GM23248 (cell line): ENCODE data around the gene MYORG.

ENCODE experiments used
- EZH2 ChIP-seq: fragments of 200-600 bp; sonication (generic); IDR thresholded peaks from 2 replicates; pipeline ENCODE4 v1.6.1; 2018; ENCODE audit warnings: antibody characterized with exemption, mild to moderate bottlenecking; ENCODE audit not compliant: insufficient read depth, poor library complexity, severe bottlenecking
- EZH2phosphoT487 ChIP-seq: fragments of 200-600 bp; sonication (generic); IDR thresholded peaks from 2 replicates; pipeline ENCODE4 v1.6.1; 2018; ENCODE audit warnings: antibody characterized with exemption, moderate library complexity, mild to moderate bottlenecking, low read depth; ENCODE audit not compliant: insufficient read depth

DNA sequence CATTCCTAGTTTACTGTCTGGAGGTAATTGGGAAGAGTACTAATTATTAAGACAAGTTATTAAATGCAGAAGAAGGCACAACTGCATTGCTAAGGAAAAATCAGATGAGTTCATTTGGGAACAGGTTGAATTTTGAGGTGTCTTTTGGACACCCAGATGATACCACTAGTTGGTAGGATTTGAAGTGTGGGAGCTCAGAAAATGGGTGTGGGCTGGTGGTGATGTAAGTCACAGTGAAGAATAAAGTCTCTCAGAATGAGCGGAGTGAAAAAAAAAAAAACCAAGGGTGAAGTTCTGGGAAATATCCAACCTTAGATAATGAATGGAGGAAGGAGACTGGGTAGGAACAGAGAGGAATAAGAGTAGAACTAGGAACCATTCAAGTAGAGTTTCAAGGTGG is 35.6 kb upstream of the MYORG start:
- TF ChIP-seq EZH2: no peak
- no peak for TF ChIP-seq EZH2phosphoT487
